Cardiac muscle cell (in vitro differentiated cells and primary cell): ENCODE results near the gene PTPRT. TPM values are rescaled to one million over a fixed set of nuclear protein-coding genes. Genes with fewer than 3 reads are reported as not detected.
A peak's percentile ranks its signal among the peaks of the same experiment; 100 is the strongest.

Source experiments
- DNase-seq, 2 donors: peaks; one replicate each; pipeline versions ENCODE4 v3.0.0 to v3.0.0-alpha.2; 2010 to 2017; ENCODE audit warnings: low read depth in 1 of 2, low spot score in 1 of 2
- H3K27ac ChIP-seq: fragments of 200-600 bp; sonication (generic); 2 replicates; pipeline ENCODE4 v1.5.1; 2016
- H3K27me3 ChIP-seq: fragments of 200-600 bp; sonication (generic); 2 replicates; pipeline ENCODE4 v1.6.0; 2016; ENCODE audit warnings: control low read depth
- H3K36me3 ChIP-seq: fragments of 200-600 bp; sonication (generic); 2 replicates; pipeline ENCODE4 v1.5.1; 2016; ENCODE audit warnings: control low read depth
- H3K4me1 ChIP-seq: fragments of 200-600 bp; sonication (generic); 2 replicates; pipeline ENCODE4 v1.8.1; 2017; ENCODE audit warnings: low read depth, mild to moderate bottlenecking, mixed run types
- H3K4me3 ChIP-seq: fragments of 200-600 bp; sonication (generic); 2 replicates; pipeline ENCODE4 v1.5.1; 2016; ENCODE audit warnings: mild to moderate bottlenecking
- H3K9me3 ChIP-seq: fragments of 200-600 bp; sonication (generic); 2 replicates; pipeline ENCODE4 v1.5.1; 2017; ENCODE audit warnings: low read depth, mild to moderate bottlenecking, control low read depth
- polyA plus RNA-seq: library from polyadenylated mRNA; unstranded; fragments of >200 nt; fragmentation: Nextera tagmentation; extraction: Ambion mirVana; gene quantifications from 2 replicates; pipeline ENCODE4 v1.2.1, GENCODE V29; 2016
- total RNA-seq: library from RNA; depleted of rRNA; stranded (reverse); fragments of >200 nt; gene quantifications from 2 replicates; pipeline ENCODE4 v1.2.3, GENCODE V29; 2016
- TF ChIP-seq, protein P1 (sequence below): IDR thresholded peaks from 2 replicates; pipeline ENCODE4 v1.5.1; 2012; ENCODE audit warnings: low read depth, mild to moderate bottlenecking, low read length

Gene PTPRT
- total and polyA plus RNA-seq, 2 experiments from 2014 or later = 0.30 to 1.4 TPM

- Histone ChIP-seq H3K27me3 (peaks cover 58% of the 10 kb centered on the region), H3K27ac (no peak overlapping the region), H3K4me3 (no peak overlapping the region), H3K4me1 (peaks cover 6% of the 10 kb centered on the region), H3K9me3 (no peaks in the 10 kb centered on the region), H3K36me3 (no peaks in the 10 kb centered on the region)
- TF ChIP-seq, protein P1, sequence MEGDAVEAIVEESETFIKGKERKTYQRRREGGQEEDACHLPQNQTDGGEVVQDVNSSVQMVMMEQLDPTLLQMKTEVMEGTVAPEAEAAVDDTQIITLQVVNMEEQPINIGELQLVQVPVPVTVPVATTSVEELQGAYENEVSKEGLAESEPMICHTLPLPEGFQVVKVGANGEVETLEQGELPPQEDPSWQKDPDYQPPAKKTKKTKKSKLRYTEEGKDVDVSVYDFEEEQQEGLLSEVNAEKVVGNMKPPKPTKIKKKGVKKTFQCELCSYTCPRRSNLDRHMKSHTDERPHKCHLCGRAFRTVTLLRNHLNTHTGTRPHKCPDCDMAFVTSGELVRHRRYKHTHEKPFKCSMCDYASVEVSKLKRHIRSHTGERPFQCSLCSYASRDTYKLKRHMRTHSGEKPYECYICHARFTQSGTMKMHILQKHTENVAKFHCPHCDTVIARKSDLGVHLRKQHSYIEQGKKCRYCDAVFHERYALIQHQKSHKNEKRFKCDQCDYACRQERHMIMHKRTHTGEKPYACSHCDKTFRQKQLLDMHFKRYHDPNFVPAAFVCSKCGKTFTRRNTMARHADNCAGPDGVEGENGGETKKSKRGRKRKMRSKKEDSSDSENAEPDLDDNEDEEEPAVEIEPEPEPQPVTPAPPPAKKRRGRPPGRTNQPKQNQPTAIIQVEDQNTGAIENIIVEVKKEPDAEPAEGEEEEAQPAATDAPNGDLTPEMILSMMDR = peak; percentile 90
- DNase-seq = peak; percentile 77 to 80
Measured at GRCh38 chr20:43187476-43188233, 2.1 kb downstream of the PTPRT start.

- no peaks in the 10 kb centered on the region for H3K9me3 ChIP-seq
- H3K36me3 ChIP-seq = no peaks in the 10 kb centered on the region
- no peak overlapping the region for H3K4me3 ChIP-seq
- H3K27ac ChIP-seq = no peak overlapping the region
- H3K27me3 ChIP-seq = peaks cover 44% of the 10 kb centered on the region
- no peak for DNase-seq
- H3K4me1 ChIP-seq = peaks cover 6% of the 10 kb centered on the region
- TF ChIP-seq, protein P1 = no peak
Measured at GRCh38 chr20:43186312-43186711, 3.4 kb downstream of the PTPRT start.

- Histone ChIP-seq H3K27ac (no peak overlapping the region), H3K27me3 (peaks cover 40% of the 10 kb centered on the region), H3K9me3 (no peaks in the 10 kb centered on the region), H3K4me1 (peaks cover 6% of the 10 kb centered on the region), H3K4me3 (no peak overlapping the region), H3K36me3 (no peaks in the 10 kb centered on the region)
- TF ChIP-seq, protein P1 = no peak
- DNase-seq = no peak
Measured at GRCh38 chr20:43185901-43186300, 3.8 kb downstream of the PTPRT start.

DNA sequence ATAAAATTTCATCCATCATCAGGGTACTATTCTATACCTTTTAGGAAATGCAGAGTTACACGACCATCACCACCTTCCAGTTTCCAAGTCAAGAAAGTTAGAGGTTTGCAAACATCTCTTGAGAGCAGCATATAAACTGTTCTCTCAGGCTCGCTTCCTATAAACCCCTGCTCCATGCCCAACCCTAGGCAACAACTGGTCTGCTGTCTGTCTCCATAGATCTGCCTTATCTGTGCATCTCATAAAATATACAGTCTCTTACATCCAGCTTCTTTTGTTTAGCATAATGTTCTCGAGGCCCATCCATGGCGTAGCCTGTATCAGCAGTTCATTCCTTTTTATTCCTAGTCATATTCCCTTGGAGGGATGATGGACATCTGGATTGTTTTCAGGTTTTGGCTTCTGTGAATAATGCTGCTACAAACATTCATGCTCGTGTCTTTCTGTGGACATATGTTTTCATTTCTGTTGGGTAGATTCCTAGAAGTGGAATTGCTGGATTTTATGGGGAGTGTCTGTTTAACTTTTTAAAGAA, 6.1 kb downstream of the PTPRT start:
- DNase-seq = no peak
- Histone ChIP-seq H3K27me3 (peaks cover 17% of the 10 kb centered on the region), H3K9me3 (no peaks in the 10 kb centered on the region), H3K27ac (no peak overlapping the region), H3K4me3 (no peak overlapping the region), H3K4me1 (no peaks in the 10 kb centered on the region), H3K36me3 (no peaks in the 10 kb centered on the region)
- TF ChIP-seq, protein P1 = no peak

DNA sequence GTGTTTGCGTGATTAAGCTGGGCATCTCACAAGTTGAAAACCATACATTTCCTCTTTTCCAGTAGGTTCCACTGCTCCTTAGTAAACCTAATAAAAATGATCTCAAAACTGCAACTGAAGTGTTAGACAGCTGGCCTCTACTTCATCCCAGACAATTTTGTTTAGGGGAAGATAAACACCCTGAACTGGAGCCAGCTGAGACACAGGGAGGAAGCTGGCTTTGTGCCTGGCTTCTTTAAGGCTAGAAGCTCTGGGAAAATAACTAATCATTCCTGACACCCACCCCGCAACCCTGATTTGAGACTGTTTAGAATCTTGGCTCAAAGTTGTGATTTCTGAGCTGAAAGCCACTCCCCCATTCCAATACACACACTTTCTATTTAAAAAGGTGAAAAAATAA, 11.6 kb downstream of the PTPRT start:
- H3K36me3 ChIP-seq = no peaks in the 10 kb centered on the region
- H3K4me3 ChIP-seq = no peak overlapping the region
- no peaks in the 10 kb centered on the region for H3K9me3 ChIP-seq
- peaks cover 5% of the 10 kb centered on the region for H3K27me3 ChIP-seq
- no peak for DNase-seq
- H3K4me1 ChIP-seq = no peaks in the 10 kb centered on the region
- no peak overlapping the region for H3K27ac ChIP-seq
- TF ChIP-seq, protein P1 = no peak
